Left kidney (tissue), 2 donors: Measurements from ENCODE around the gene ABCB7. TPM values are rescaled to one million over a fixed set of nuclear protein-coding genes. Genes with fewer than 3 reads are reported as not detected.
"Not testable (repeated sequence)": the region's sequence is repeated elsewhere in the genome, so short reads cannot be mapped to it uniquely, and the experiment has no call there.

Source experiments
- DNase-seq: peaks from one replicate; pipeline ENCODE4 v3.0.0-alpha.2; 2013
- polyA plus RNA-seq: library from polyadenylated mRNA; unstranded; fragments of 120-200 nt; gene quantifications from one replicate; pipeline ENCODE4 v1.2.1, GENCODE V29; 2013; ENCODE audit not compliant: insufficient read length

Gene ABCB7
- polyA plus RNA-seq, 1 donor, result 36.1 TPM

DNA sequence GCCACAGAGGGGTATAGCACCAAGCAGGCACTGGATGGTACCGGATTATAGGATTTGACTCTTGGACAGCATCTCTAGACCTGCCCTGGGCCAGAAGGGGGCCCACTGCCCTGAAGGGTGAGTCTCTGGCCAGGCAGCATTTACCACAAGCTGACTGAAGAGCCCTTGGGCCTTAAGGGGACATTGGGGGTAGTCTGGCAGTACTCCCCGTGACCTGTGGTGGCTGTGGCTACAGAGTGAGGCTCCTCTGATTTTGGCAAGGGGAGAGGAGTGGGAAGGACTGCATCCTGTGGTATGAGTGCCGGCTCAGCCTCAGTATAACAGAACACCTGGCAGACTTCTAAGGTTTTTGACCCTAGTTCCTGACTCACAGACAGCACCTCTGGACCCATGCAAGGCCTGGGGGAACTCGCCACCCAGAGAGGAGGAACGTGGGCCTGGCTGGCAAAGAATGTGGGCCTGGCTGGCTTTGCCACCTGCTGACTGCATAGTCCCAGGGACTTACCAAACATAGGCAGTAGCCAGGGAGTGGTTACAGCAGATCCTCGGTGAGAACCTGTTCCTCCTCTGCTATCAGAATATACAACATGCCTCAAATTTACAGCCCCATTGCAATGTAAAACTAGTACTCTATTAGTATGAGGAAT lies 48.1 kb downstream of the ABCB7 start:
- DNase-seq, result no peak

DNA sequence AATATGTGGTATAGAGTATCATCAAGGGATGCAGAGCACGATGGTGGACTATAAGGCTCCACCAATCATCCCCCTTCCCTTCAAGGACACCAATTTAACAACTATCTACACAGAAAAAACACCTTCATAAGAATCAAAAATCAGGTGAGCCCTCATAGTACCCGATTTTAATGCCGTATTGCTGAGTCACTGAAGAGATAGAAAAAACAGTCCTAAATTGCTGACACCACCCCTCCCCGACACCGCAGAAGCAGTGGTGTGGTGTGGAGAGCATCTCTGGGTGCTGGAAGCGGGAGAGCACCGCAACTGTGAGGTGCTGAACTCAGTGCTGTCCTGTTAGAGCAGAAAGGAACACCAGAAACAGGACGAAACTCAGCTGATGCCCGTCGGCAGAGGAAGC lies 49.3 kb downstream of the ABCB7 start:
- no peak for DNase-seq

DNA sequence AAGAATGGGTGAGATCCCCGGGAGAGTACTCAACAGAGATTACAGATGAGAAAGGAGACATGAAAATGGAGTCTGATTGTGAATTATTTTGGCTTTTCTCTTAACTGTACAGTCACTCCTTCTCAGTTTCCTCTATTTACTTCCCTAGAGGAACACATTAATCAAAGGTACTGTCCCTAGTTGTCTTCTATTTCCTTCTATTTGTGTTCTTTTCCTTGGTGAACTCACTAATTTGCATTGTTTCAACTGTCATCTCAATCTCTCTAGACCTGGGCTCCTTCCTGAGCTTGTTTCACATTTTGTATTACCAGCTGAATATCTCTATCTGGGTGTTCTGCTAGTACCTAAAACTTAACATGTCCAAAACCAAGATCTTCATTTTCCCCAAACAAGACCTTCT lies 59.8 kb downstream of the ABCB7 start:
- no peak for DNase-seq

DNA sequence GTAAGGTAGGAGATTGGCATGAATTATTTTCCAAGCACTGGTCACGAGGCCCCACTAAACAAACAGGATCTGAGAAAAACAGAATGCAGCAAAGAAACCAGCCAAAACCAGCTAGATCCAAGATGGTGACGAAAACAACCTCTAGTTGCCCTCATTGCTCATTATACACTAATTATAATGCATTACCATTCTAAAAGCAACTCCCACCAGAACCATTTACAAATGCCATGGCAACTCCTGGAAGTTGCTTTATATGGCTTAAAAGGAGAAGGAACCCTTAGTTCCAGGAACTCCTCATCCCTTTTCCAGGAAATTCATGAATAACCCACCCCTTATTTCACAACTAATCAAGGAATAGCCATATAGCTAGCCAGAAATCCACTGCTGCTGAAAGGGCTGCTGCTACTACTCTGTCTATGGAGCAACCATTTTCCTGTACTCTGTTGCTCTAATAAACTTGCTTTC lies 69.3 kb downstream of the ABCB7 start:
- no peak for DNase-seq

GRCh38 chrX:75084757-75085156 lies 71.3 kb downstream of the ABCB7 start:
- DNase-seq, result no peak

DNA sequence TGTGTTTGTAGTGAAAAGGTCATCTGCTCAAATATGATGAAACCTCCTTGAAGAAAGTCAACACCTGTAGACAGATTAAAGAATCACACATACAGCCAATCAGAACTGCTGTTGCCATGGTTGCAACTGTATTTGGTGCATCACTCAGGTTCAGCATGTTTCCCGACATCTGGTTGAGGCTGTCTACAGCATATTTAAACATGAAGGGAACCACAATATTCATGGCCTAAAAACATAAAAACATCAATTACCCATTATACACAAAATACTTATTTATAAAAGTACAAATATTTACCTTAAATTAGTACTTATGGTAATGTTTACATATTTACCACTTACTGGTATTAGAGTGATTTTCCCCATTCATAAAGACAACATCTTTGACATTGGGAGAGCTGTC lies 79.7 kb downstream of the ABCB7 start:
- DNase-seq, result no peak

DNA sequence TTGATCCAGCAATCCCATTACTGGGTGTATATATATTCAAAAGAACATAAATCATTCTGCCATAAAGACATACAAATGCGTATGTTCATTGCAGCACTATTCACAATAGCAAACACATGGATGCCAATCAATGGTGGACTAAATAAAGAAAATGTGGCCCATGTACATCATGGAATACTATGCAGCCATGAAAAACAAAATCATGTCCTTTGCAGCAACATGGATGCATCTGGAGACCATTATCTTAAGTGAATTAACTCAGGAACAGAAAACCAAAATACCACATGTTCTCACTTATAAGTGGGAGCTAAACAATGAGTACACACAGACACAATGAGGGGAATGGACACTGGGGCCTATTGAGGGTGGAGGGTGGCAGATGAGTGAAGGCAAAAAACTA lies 81.6 kb downstream of the ABCB7 start:
- no peak for DNase-seq

DNA sequence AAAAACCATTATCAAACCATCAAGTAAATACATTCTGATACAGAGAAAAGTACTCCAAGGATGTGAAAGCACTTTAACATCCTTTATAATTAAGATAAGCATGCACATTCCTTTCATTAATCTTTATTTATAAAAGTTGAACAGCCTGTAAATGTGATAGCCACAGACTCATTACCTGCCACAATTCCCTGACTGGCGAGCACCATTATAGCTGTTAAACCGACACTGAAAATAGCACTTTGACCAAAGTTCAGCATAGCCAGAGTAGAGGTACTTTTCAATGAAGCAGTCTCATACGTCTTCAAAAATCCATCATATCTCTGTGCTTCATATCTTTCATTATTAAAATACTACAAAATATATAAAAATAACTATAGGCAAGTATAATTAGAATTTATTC lies 84.7 kb downstream of the ABCB7 start:
- no peak for DNase-seq

DNA sequence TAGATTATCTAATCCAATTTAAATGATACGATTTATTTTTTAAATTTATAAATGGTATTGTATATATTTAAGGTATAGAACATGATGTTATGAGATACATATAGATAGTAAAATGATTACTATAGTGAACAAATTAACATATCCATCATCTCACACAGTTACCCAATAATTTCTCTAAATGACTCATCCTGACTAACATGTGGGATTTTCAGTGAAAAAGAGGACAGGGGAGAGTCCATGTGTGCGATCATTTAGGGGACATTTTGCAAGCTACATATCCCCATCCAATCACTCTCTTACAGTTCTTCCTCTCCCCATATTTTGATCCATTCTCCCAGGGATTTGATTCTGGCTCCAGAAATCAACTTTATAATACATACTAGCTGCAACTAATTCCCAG lies 88.2 kb downstream of the ABCB7 start:
- no peak for DNase-seq

DNA sequence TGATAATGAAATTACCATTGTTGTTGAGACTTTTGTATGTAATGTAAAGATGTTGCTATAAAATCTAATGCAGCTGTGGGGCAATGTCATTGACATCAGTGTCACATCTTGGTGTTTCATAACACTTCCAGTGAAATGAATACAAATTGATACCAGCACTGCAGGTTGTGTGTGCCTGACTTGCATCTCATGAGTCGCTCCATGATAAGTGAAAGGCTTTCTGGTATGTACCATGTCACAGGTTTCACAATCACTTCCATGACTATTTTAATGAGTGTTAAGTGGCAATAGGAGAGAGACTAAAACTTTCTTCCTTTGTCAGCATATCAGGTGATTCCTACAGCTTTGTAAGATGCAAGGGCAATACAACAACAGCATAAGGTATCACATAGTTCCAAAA lies 94.4 kb downstream of the ABCB7 start:
- no peak for DNase-seq

GRCh38 chrX:75051047-75051446 lies 105.0 kb downstream of the ABCB7 start:
- no peak for DNase-seq

- no peak for DNase-seq
These were observed 110.7 kb downstream of the ABCB7 start for GRCh38 chrX:75045369-75045768.

DNA sequence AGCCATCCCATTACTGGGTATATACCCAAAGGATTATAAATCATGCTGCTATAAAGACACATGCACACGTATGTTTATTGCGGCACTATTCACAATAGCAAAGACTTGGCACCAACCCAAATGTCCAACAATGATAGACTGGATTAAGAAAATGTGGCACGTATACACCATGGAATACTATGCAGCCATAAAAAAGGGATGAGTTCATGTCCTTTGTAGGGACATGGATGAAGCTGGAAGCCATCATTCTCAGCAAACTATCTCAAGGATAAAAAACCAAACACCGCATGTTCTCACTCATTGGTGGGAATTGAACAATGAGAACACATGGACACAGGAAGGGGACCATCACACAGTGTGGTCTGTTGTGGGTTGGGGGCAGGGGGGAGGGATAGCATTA lies 111.9 kb downstream of the ABCB7 start:
- not testable (repeated sequence) for DNase-seq

DNA sequence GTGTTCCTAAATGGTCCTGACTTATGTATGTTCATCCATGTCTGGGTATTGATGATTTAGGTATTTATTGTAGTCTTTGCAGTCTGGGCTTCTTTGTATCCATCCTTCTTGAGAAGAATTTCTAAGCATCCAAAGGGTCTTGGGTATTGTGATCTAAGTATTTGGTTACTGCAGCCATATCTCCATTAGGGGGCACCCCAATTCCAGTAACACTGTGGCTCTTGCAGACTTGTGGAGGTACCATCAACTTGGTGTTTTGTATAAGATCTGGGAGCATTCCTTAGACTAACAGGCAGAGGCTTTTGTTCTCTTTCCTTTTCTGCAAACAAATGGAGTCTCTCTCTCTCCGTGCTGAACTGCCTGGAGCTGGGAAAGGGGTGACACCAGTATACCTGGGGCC lies 117.2 kb downstream of the ABCB7 start:
- no peak for DNase-seq

Other genes with a start within 250 kb of the ABCB7 start
- 3.1 TPM for gene NEXMIF, start 230.8 kb downstream of the ABCB7 start, polyA plus RNA-seq
- gene UPRT, start 117.8 kb upstream of the ABCB7 start, polyA plus RNA-seq, result 17.4 TPM